Measurements from ENCODE around the gene FPGS.
"Not testable (repeated sequence)": the region's sequence is repeated elsewhere in the genome, so short reads cannot be mapped to it uniquely, and the experiment has no call there.

The FPGS gene, protein sequence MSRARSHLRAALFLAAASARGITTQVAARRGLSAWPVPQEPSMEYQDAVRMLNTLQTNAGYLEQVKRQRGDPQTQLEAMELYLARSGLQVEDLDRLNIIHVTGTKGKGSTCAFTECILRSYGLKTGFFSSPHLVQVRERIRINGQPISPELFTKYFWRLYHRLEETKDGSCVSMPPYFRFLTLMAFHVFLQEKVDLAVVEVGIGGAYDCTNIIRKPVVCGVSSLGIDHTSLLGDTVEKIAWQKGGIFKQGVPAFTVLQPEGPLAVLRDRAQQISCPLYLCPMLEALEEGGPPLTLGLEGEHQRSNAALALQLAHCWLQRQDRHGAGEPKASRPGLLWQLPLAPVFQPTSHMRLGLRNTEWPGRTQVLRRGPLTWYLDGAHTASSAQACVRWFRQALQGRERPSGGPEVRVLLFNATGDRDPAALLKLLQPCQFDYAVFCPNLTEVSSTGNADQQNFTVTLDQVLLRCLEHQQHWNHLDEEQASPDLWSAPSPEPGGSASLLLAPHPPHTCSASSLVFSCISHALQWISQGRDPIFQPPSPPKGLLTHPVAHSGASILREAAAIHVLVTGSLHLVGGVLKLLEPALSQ

DNA sequence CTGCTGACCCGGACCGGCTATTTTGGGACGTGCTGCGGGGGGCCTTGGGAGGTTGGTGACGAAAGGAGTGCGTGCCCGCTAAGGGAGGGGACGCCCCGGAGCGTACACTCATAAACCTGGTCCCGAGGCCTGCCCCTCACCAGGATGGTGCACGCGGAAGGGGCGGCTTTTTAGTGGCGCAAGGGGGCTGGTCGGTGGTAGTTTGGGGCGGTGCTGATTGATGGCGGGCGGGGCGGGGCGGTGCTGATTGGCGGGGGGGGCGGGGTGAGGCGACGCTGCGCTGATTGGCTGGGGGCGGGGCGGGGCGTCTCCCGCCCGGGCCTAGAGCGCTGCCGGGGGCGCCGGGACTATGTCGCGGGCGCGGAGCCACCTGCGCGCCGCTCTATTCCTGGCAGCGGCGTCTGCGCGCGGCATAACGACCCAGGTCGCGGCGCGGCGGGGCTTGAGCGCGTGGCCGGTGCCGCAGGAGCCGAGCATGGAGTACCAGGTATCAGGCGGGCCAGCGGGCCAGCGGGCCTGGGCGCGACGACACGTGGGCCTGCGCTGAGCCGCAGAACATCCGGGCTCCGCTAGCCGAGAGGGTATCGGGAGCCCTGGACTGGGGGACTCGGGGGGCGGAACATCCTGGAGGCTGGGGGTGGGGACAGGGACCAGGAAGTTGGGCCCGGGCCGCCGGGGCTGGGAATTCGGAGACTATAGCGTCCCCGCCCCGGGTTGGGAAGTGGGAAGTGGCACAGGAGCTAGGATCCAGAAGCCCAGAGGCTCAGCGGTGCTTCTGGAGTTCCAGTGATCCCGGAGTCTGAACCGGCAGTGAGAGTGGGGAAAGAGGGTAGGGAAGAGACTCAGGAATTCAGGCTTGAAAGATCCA, at the start of gene FPGS:
TSS of gene FPGS (plus strand) at position 307 of the 868 bp plus-strand sequence. CDS start at position 350, 43 bp downstream.
- DNase-seq (ENCODE audit: low spot score) = peak; percentile 84

DNA sequence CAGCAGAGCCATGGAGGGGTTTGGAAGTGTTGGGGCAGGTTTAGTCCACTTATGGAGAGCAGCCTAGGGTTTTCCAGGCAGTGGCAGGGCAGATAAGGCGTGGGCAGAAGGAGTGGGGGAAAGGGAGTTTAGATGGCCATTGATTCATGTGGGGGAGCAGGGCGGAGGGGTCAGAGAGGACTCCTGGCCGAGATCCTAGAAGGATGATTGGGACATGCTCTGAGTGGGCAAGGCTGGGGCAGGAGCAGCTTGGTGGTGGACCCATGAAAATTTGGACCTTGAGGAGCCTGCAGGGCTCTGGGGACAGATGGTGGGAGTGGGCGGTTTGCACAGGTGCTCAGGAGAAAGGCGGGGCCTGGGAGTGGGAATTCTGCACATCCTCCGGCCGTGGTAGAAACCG, 49.5 kb upstream of the FPGS start:
- DNase-seq (ENCODE audit: low spot score) = no peak

DNA sequence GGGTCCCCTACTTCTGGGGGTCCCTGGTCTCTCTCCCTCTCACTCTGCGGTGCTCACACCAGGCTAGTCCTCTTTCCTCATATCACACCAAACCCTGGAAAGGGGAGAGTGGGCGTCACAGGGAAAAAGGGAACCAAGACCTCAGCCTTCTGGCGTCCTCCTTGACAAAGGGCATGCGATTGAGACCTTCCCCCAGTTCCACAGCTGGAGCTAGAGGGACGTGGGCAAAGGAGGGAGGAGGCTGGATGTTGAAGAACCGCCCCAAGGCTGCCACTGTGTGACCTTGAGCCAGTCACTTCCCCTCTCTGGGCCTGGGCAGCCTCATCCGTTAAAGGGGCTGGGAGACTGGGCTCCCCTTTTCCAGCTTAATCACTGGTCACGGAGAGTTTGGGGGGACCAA, 49.1 kb upstream of the FPGS start:
- no peak for DNase-seq (ENCODE audit: low spot score)

DNA sequence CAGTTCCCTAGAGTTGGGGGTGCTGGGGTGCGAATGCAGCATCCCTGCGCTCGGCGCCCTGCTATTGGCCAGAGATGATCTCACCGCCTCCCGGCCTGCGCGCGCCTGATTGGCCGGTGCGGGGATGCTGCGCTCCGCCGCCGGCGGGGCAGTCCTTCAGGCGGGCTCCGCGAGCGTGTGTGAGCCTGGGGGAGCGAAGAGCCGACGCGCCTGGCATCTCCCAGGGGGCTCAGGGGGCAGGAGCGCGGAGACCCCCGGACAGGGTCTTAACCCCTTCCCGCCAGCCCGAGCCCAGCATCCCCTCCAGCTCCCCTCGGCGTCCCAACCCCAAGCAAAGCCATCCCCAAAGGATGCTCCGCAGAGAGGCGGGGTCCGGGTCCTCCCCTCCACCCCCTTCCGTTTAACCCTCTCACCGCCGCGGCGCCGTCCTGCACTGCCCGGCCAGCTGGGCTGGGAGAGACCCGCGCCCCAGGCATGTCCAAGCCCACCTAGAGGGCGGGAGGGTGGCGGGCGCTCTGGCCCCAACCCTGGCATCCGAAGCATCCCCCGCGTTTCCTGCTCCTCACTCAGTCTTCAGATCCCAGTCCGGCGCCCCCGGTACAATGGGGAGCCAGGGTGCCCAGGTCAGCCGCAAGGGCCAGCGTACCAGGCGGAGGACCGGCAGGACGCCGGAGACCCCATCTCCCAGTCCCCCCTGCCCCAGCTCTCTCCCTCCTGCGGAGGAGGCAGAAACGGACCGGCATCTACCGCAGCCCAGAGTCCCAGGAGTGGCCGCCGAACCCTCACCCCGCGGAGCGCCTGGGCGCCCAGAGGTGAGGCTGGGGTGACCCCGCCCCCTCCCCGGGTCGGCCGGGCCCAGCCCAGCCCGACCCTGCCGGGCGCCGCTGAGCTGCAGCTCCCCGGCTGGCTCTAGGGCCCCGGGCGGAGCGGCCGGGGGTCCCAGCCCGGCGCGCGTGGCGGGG, 48.3 kb upstream of the FPGS start:
- peak; percentile 86 for DNase-seq (ENCODE audit: low spot score)

DNA sequence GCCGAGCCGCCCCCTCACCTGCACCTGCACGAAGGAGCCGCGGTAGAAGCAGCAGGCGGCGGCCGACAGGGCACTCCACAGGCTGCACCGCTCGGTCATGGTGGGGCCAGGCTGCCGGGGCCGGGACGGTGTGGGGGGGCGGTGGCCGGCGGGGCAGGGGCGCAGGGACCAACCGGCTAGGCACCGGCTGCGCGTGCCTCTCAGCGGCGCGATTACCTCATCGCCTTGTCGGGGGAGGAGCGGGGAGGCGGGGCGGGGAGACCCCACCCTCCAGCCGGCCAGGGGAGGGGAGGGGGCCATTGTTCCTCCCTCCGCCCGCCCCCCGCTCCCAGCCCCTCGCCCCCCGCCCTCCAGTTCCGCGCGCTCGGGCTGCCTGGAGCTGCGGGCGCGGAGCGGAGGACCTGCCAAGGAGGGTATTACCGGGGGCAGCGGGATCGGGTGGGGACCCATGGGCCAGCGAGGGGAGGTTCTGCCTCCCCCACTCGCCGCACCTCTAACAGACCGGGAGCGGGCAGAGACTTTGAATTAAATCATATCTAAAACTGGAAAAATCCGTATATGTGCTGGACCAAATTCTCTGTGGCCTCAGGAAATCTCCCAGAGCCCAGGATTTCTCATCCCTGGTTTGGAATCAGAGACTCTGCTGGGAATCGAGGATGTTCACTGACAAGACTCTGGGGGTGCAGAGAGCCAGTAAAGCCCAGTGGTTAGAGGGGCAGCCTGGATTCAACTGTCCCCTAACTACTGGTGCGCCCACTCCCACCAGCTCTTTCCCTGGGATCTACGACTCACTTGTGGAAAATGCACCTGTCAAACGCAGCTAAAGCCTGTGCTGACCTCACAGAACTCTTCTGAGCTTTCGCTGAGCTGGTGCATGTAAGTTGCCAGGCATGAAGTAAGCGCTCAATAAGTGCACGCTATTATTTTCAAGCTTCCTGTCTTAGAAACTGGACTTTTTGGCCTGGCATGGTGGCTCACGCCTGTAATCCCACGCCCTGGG, 47.3 kb upstream of the FPGS start:
- peak; percentile 61 for DNase-seq (ENCODE audit: low spot score)

DNA sequence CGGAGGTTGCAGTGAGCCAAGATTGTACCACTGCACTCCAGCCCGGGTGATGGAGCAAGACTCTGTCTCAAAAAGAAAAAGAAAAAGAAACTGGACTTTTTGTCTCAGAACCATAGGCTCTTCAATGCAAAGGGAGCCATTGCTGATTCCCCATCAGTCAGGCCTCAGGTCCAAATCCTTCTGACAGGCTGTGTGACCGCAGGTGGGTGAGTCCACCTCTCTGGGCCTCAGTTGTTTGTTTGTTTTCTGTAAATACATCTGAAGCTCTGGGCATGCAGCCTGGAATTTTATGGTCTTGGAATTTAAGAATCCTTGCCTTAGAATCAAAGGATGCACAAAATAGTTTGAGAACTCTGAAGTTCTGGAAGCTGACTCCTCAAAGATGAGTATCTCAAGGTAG, 46.4 kb upstream of the FPGS start:
- DNase-seq (ENCODE audit: low spot score) = no peak

DNA sequence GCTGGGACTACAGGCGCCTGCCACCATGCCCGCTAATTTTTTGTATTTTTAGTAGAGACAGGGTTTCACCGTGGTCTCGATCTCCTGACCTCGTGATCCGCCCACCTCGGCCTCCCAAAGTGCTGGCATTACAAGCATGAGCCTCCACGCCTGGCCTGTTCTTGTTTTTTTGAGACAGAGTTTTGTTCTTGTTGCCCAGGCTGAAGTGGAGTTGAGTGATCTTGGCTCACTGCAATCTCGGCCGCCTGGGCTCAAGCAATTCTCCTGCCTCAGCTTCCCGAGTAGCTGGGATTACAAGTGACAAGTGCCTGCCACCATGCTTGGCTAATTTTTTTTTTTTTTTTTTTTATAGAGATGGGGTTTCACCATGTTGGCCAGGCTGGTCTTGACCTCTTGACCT, 45.9 kb upstream of the FPGS start:
- not testable (repeated sequence) for DNase-seq (ENCODE audit: low spot score)

DNA sequence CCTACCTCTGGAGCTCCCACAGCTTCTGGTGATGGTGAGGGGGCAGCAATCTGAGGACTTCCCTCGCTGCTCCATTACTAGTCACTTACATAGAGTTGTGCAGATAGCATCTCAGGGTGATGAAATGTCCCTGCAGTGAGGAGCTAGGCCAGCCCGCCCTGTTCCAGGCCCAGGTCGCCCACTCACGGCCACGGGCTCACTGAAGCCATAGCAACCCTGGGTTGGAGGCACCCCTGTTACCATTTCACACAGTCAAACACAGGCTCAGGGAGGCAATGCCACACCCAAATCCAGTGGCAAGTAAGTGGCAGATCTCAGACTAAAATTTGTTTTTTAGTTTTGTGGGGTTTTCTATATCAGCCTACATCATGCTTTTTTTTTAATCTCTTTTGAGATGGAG, 43.8 kb upstream of the FPGS start:
- no peak for DNase-seq (ENCODE audit: low spot score)

DNA sequence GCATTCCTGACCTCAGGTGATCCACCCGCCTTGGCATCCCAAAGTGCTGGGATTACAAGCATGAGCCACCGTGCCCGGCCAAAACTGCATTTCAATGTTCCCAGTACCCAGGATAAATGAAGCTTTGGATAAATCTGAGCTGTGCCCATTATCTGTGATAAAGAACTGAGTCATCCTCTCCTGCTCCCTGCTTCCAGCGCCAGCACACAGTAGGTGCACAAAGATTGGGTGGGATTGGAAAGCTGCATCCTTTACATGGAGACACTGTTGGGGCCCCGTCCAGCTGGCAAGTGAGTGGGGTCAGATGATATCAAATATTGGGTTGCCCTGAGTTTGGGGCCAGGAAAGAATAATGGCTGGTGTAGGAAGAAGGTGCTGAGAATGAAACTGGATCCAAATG, 41.6 kb upstream of the FPGS start:
- no peak for DNase-seq (ENCODE audit: low spot score)

DNA sequence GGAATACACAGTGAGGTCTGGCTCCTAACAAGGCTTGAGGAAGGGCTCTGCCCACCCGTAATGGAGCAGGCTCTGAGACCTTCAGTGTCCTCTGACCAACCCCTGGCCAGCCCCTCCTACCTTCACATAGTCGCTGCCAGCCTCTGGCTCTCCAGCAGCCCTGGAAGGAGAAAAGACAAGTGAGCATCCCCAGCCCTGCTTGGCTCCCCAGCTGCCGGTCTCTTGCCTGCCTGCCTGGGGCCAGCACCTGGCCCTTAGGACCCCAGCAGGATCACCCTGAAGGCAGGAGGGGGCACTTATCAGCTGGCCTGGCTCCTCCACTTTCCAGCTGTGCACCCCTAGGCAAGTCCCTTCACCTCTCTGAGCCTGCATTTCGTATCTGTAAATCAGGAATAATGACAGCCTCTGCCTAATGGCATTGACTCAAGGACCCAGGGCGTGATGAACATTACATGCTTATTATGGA, 41.2 kb upstream of the FPGS start:
- DNase-seq (ENCODE audit: low spot score) = no peak

DNA sequence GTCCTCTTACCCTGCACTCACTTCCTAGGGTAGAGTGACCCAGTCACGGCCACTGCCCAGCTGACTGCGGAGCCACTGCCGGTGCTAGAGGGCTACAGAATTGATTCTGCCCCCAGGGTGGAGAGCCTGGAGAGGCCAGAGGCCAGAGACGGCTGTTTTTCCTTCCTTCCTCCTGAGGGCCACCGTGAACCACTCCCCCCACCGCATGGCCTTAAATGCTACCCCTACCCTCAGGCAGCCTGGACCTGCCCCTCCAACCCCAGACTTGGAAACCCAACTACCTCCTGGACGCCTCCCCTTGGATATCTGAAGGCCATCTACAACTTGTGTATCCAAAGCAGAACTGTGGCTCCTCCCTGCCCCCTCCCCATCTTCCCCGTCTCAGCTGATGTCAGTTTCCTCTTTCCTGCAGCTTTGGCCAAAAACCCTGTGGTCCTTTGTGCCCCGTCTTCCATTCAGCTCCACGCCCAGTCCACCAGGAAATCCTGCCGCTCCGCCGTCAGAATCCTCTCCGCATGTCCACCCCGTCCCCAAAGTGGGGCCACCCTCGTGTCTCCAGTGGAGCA, 40.5 kb upstream of the FPGS start:
- no peak for DNase-seq (ENCODE audit: low spot score)

DNA sequence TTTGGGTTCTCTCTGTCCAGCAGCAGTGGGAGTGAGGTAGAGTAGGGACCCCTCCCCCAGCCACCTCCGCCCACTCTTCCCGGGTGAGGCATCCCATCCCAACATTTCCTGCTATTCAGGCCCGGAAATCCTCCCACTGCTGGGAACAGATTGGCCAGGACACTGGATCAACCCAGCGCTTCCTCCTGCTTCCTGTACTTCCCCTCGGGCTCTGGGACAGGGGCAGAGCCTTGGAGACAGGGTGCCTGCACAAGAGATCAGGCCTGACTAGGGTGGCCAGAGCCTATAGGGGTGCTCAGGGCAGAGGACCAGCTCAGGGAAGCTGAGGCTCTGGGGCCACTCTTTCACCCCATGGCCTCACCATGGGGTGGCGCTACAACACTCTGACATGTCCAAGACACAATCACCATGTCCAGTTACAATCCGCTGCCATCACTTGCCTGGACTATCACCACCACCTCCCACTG, 38.7 kb upstream of the FPGS start:
- DNase-seq (ENCODE audit: low spot score) = peak; percentile 61

DNA sequence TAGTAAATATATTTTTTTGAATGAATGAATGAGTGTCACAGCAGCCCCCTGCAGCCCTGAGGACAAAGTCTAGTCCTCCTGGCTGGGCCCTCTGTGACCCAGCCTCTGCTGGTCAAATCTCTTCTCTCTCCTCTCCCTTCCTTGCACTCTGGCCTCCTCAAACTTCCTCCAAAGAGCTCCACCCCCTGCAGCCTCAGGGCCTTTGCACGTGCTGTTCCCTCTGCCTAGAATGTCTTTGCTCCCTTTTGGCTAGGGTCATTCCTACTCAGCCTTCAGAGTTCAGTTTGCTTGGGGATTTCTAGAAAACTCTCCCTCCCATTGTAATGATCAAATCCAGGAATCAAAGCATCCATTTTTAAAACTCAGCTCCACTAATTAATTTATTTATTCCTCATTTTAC, 37.3 kb upstream of the FPGS start:
- no peak for DNase-seq (ENCODE audit: low spot score)

DNA sequence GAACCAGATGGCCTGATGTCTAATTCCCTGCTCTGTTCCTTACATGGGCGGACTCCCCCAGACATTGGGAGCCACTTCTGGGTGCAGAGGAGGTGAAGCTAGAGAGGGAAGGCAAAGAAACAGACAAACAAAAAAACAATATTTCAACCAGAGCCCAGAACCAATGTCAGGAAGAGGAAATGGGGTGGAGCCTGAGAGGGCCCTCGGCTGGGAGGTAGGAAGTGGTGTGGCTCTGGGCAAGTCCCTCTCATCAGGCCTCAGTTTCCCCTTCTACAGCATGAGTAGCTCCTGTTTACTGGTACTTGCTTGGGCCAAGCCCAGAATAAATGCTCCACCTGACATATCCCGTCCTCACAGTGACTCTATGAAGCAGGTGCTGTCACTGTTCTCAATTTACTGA, 35.3 kb upstream of the FPGS start:
- no peak for DNase-seq (ENCODE audit: low spot score)

DNA sequence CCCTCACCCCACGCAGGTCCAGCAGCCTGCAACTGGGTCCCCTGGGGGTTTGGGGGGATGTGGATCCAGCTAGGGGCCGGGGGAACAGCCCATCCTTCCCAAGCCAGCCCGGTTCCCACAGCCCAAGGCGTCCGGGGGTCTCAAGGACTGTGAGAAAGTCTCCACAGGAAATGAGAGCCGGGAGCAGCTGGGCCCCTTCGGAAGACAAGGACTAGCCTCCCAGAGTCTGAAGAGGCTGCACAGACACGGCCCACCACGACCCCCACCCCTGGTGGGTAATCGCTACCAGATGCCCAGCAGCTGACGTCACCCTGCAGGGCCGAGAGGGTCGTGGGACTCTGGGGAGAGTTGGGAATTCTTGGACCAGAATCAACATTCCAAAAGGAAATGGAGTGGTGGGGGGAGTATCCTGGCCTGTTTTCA, 34.8 kb upstream of the FPGS start:
- no peak for DNase-seq (ENCODE audit: low spot score)

DNA sequence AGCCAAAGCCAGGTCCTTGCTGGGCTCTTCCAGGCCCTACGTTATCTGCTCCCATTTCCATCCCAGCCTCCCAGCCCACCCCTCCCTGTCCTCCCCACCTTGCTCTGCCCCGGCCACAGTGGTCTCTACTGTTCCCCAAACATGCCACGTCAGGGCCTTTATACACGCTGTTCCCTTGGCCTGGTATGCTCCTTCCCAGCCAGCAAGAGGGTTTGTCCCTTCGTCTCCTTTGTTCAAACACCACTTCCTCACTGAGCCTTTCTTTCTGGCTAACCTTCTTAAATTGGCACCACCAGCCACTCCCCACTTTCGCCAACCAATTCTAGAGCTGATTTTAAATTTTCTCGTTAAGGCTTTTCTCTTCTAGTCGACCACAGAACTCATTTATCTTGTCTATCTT, 34.0 kb upstream of the FPGS start:
- no peak for DNase-seq (ENCODE audit: low spot score)

DNA sequence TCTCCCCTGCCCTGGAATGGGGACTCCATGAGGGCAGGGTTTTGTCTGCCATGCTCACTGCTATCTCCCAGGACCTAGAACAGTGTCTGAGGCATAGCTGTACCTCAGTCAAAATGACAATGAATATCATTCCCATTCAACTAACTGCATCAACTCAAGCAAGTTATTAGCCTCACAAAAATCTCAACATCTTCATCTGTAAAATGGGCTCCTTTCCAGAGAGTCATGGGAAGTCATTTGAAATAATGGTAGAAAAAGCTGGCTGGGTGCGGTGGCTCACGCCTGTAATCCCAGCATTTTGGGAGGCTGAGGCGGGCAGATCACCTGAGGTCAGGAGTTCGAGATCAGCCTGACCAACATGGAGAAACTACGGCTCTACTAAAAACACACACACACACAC, 33.6 kb upstream of the FPGS start:
- DNase-seq (ENCODE audit: low spot score) = no peak

DNA sequence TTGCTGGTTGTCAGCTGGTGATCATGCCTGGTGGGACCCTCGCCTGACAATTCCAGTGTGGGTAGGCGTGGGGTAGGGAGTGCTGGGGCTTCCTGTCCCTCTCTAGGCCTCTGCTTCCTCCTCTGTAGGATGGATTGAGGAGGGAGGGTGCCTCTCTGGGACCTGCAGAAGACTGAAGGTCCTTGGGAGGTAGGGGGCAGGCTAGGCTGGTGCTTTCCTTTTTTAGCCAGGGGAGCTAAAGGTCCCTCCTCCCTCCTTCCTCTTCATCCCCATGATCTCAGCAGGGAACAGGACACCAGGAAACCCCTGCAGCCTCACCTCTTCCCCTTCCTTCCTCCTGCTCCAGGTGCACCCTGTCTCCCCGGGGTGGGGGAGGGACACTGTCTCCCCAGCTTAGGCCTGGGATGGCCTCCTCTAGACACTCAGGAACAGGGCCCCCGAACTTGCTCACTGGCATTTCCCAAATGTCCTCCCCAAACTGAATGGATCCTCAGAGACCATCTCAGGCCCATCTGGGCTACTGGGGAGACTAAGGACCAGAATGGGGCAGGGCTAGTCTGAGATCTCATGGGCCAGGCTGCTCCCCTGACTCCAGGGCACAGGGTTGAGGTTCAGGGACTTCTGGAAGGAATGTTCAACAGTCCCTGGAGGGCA, 32.6 kb upstream of the FPGS start:
- no peak for DNase-seq (ENCODE audit: low spot score)

DNA sequence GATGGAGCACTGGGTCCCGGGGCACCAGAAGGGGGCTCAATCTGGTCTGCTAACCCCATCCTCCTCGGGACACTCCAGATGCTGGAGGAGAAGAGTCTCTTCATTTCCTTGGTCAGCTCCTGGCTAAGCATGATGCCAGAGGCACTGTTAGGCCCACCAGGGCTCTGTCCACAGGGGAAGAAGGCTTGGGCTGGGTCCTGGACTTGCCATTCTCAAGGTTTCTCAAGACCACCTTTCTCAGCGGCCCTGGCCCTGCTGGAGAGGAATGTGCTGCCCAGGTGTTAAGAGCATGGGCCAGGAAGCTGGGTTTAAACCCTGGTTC, 32.1 kb upstream of the FPGS start:
- no peak for DNase-seq (ENCODE audit: low spot score)

Measured in cerebellar cortex (tissue), 1 donor.